ENCODE results near the gene ATP8A2.
A peak's percentile ranks its signal among the peaks of the same experiment; 100 is the strongest.
"Not testable (repeated sequence)": the region's sequence is repeated elsewhere in the genome, so short reads cannot be mapped to it uniquely, and the experiment has no call there.

Gene ATP8A2

DNA sequence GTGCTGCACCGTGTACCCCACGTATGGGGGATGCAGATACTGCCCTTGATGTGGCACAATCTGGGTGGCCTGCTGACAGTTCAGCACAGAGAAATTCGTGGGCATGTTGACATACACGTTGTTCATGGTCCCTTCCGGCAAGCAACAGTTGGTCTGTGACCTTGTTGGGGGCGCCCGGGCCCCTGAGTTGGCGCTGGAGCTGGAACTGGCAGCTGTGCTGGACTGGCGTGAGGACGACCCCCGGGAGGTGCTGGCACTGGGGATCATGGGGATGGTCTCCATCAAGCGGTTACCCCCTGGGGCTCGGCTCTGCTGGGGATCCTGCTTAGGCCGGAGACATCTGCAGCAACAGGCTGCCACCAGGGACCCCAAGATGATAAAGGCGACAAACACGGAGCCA lies 674.9 kb downstream of the ATP8A2 start:
- DNase-seq (ENCODE audit: low spot score): no peak

- no peak for DNase-seq (ENCODE audit: low spot score)
These were observed 675.3 kb downstream of the ATP8A2 start for GRCh38 chr13:26047040-26047439.

DNA sequence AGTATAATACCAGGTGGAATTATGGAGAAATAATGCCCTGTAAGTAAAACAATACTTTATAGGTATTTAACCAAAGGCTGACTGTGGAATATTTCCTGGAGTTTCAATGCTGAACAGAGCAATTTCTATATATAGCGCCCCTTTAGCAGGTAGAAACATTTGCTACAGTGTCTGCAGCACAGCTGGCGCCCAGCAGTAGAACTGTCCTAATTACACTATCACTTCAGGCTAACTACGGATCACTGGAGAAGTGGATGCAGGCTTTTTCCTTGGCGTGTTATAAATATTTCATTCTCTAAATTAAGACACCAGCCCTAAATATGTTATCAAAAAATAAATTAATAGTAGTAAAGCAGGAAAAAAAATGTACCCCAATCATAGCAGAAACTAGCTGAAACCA lies 677.0 kb downstream of the ATP8A2 start:
- DNase-seq (ENCODE audit: low spot score): no peak

DNA sequence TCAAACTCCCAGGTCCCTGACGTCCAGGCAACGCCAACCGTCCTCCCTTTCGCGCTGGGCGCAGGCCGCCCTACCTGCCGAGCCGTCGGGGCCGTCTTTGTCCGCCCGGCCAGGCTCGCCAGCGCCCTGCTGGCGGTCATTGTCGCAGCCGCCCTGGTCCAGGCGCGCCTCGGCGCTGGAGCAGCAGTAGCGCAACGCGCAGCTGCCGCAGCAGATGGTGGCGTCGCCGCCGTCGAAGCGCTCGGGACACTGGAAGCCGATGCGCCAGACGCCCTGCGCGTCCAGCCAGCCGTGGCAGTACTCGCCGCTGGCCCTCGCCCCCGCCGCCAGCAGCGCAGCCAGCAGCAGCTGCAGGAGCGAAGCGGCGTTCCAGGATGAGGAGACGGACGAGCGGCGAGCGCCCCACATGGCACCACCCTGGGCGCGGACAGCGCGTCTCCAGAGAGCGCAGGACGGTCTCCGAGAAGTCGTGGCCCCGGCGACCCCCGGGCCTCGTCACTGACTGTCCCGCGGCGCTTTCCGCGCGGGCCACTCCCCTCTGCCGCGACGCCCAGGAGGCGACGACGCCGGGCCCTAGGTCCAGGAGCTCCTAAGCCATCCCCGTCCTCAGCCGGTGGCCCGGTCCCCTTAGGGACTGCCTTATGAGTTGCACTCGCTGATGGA lies 678.9 kb downstream of the ATP8A2 start:
- no peak for DNase-seq (ENCODE audit: low spot score)

DNA sequence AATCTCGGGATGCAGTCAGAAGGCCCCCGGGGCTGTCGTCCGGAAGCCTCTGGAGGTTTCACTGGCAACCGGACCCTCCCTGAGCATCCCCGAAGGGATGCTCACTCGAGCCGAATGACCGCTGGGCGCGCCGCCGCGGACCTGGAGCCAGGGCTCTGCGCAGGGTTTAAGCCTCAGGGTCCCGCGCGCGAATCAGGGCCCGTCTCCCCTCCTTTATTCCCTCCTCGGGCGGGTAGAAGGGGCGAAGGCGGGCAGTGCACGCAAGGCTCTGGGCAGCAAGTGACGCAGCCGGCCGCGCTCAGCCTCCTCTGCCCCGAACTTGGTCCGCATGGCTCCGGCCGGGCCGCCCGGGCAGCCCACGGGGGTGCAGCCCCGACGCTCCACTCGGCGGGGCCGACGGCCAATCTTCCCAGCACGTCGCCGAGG lies 679.5 kb downstream of the ATP8A2 start:
- no peak for DNase-seq (ENCODE audit: low spot score)

- peak; percentile 61 for DNase-seq (ENCODE audit: low spot score)
These were observed 680.0 kb downstream of the ATP8A2 start, which contains the start of gene SHISA2 for GRCh38 chr13:26051657-26052311. Gene SHISA2, minus strand, starts transcription at chr13:26052016. Its CDS starts 1,041 bp downstream, at chr13:26050975.

- DNase-seq (ENCODE audit: low spot score): peak; percentile 46
These were observed 680.6 kb downstream of the ATP8A2 start for GRCh38 chr13:26052337-26052736.

DNA sequence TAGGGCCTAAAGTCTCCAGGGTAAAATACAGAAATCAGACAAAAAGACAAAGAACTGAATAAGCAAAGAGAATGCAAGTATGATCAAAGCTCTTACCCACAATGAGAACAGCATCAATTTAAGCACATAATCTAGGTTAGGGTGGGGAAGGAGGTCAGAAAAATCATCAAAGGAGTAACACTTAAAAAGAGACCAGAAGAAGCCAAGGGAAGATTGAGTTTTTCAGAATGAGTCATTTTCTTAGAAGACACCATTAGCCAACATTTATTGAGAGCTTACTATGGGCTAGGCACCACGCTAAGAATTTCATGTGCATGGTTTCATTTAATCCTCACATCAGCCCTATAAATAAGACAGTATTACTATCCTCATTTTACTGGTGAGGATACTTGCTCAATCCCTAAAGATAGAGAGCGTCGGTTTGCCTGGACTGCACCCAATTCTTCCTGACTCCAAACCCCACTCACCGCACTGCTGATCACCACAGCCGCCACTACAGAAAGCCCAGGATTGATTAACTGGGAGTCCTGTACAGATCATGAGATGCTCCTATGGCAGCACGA lies 681.7 kb downstream of the ATP8A2 start:
- DNase-seq (ENCODE audit: low spot score): no peak

DNA sequence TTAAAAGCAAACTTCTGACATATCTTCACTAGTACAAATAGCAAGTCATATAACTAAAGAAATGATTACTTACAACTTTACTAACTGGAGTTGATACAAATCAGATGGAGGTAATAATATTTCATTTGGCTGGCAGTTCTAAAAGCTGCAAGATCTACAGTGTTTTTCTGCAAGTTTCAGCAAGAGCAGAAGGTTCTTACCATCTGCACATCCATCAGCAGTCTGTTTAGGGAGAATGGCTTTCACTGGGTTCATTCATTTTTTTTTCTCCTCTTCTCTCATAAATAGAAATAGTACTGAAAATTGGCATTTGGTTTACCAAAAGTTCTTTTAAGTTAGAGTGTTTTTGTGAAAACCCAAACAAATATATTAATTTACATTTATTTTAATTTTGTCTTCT lies 683.1 kb downstream of the ATP8A2 start:
- no peak for DNase-seq (ENCODE audit: low spot score)

- no peak for DNase-seq (ENCODE audit: low spot score)
These were observed 686.9 kb downstream of the ATP8A2 start for GRCh38 chr13:26058704-26059103.

DNA sequence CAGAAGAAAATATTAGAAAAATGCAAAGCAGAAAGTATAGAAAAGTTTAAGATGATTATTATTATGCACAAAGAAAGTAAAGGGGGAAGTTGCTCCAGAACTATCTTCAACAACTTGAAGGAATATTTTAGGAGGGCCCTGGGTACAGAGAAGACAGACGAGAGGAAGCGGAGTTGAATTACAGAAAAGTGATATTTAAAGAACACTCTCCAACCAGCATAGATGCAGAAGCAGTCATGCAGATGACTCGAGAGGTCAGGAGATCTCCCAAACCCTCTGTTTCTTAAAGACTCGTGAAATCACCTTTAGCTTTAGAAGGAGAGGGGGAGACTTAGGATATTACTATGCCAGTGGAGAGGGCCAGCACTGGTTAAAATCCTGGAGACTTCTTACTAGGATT lies 688.6 kb downstream of the ATP8A2 start:
- no peak for DNase-seq (ENCODE audit: low spot score)

GRCh38 chr13:26061256-26061655 lies 689.5 kb downstream of the ATP8A2 start:
- no peak for DNase-seq (ENCODE audit: low spot score)

GRCh38 chr13:26061947-26062346 lies 690.2 kb downstream of the ATP8A2 start:
- DNase-seq (ENCODE audit: low spot score): no peak

DNA sequence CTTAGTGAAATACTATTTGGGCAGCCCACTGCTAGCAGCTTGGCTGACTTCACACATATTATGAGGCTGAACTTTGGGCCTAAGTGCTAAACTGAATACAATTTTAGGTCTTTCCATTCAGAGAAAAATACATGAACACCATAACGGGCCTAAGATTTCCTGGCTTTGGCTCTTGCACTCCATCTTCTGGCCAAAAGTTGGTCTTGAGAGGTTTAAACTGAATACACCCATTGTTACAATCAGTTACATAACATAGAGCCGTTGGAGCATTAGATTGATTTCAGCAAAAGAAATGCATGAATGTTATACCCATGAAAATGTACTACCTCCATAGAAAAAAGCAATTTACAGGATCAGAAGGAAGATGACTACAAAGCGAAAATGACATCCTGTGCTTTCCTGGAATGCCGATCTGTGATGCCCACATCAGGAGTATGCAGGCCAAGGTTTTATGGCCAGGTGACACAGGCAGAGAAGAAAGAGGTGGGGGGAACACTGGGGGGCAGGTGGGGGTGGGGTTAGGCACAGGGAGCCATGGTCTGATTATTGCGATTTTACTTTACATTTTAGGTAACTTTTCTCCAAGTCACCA lies 691.2 kb downstream of the ATP8A2 start:
- DNase-seq (ENCODE audit: low spot score): peak; percentile 68

GRCh38 chr13:26066492-26066891 lies 694.7 kb downstream of the ATP8A2 start:
- not testable (repeated sequence) for DNase-seq (ENCODE audit: low spot score)

- no peak for DNase-seq (ENCODE audit: low spot score)
These were observed 695.8 kb downstream of the ATP8A2 start for GRCh38 chr13:26067601-26068000.

GRCh38 chr13:26068372-26068771 lies 696.6 kb downstream of the ATP8A2 start:
- DNase-seq (ENCODE audit: low spot score): not testable (repeated sequence)

DNA sequence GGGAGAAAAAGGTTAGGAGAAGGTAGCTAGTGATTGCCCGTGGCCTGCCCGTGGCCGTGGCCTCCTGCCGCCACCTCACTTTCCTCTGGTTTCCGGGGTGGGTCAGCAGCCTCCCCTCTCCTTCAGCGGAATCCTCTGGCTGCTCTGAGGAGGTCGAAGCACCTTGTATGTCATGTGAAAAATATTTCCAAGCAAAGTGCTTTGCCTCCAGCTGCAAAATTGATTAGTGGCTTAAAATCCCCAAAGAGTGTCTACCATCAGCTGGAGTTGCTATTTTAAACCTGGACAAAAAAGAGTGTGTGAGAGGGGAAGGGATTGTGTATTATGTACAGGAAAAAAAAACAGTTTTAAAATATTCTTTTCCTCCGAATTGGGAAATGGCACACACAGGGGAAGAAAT lies 697.9 kb downstream of the ATP8A2 start:
- not testable (repeated sequence) for DNase-seq (ENCODE audit: low spot score)

DNA sequence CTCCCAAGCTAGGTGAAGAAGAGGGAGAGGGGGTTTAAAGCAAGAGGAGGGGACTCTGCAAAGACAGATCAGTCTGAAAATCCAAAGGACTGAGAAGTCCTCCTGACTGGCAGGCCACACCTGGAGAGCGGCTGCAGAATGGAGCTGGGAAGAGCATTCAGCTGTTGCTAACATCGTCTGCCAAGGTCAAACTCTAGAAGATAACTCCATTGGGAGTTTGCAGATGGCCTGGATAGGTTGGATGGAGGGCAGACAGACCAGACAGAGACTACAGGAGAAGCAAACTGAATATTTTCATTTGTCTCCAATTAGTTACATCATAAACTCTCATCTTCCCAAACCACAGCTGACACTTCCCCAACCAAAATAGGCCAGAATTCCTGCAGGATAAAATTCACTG lies 699.9 kb downstream of the ATP8A2 start:
- no peak for DNase-seq (ENCODE audit: low spot score)

DNA sequence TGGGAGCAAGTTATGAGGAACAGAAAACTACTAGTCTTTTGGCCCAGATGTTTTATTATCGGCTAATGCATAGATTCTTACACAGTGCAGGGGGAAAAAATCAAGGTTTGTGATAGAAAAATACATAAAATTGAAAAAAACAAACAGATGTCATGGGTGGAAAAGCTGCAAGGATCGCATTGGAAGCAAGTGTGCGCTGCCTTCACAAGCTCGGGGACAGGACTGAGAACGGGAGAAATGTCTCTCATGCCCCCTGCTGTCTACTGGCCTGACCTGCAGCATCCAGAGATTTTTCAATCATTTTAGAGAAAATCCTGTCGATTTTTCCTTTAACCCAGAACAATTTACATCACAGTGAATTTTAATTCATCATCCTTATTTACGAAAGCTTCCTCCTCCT lies 700.6 kb downstream of the ATP8A2 start:
- not testable (repeated sequence) for DNase-seq (ENCODE audit: low spot score)

DNA sequence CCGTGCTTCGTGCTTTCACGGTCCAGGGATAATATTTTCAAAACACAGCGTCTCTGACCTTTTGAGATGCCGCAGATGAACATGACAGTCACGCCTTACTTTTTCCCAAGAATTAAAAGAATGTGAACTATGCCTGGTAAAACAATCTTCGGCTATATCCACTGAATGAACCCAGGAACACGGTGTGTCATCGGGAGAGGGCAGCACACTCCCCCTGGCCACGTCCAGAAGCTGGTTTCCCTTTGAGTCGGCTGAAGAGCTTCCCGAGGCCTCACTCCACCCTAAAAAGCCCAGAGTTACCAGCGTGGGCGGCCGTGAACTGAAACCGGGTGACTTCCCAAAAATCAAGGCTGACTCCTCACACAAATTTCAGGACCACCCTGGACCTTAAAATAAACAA lies 702.9 kb downstream of the ATP8A2 start:
- peak; percentile 75 for DNase-seq (ENCODE audit: low spot score)

Measured in SW480 (cell line).